HepG2 (cell line): ENCODE data around the gene HELZ.

ENCODE experiments used
- BRCA1 ChIP-seq: sonication (generic); formaldehyde crosslinking; IDR thresholded peaks from 2 replicates; pipeline ENCODE4 v1.4.0; 2020; ENCODE audit warnings: missing genetic modification reagents
- DNMT3B ChIP-seq: conservative IDR thresholded peaks from 2 replicates; pipeline ENCODE4 v1.6.1; 2016; ENCODE audit warnings: missing biosample characterization, control low read depth
- HCFC1 ChIP-seq: fragments of 150-350 bp; IDR thresholded peaks from 2 replicates; pipeline ENCODE4 v1.6.1; 2014; ENCODE audit warnings: low read depth, low read length
- HOXA9 ChIP-seq: sonication (generic); formaldehyde crosslinking; IDR thresholded peaks from 2 replicates; pipeline ENCODE4 v1.8.1; 2022; ENCODE audit warnings: missing genetic modification reagents, mild to moderate bottlenecking, moderate library complexity, borderline replicate concordance
- JUNB ChIP-seq: sonication (generic); formaldehyde crosslinking; IDR thresholded peaks from 2 replicates; pipeline ENCODE4 v1.8.0; 2022; ENCODE audit warnings: missing genetic modification reagents, mild to moderate bottlenecking, borderline replicate concordance
- NFE2 ChIP-seq: sonication (generic); formaldehyde crosslinking; IDR thresholded peaks from 2 replicates; pipeline ENCODE4 v1.4.0; 2020; ENCODE audit warnings: missing genetic modification reagents
- NFIC ChIP-seq: IDR thresholded peaks from 2 replicates; pipeline ENCODE4 v1.6.1; 2012; ENCODE audit warnings: mild to moderate bottlenecking, low read length, inconsistent platforms
- RAD21 ChIP-seq: fragments of 450-650 bp; formaldehyde crosslinking; IDR thresholded peaks from 2 replicates; pipeline ENCODE4 v1.5.0; 2020; ENCODE audit warnings: mild to moderate bottlenecking
- REST ChIP-seq, 2 experiments: IDR thresholded peaks; 2 replicates each; pipeline ENCODE4 v1.6.1; 2011 to 2012; ENCODE audit warnings: low read length in 2 of 2, borderline replicate concordance in 1 of 2, low read depth in 1 of 2, mild to moderate bottlenecking in 1 of 2, moderate library complexity in 1 of 2
- STAG1 ChIP-seq: sonication (generic); formaldehyde crosslinking; IDR thresholded peaks from 2 replicates; pipeline ENCODE4 v1.4.0; 2020; ENCODE audit warnings: missing genetic modification reagents
- STAT6 ChIP-seq: sonication (generic); formaldehyde crosslinking; IDR thresholded peaks from 2 replicates; pipeline ENCODE4 v1.4.0; 2020; ENCODE audit warnings: missing genetic modification reagents, mild to moderate bottlenecking, borderline replicate concordance
- ZNF282 ChIP-seq: fragments of 450-650 bp; IDR thresholded peaks from 2 replicates; pipeline ENCODE4 v1.6.1; 2018; ENCODE audit not compliant: partially characterized antibody
- ZNF530 ChIP-seq: sonication (generic); formaldehyde crosslinking; IDR thresholded peaks from 2 replicates; pipeline ENCODE4 v1.5.0; 2020; ENCODE audit warnings: low read depth, mild to moderate bottlenecking, missing genetic modification reagents
- TF ChIP-seq, protein P1 (sequence below): sonication (generic); formaldehyde crosslinking; IDR thresholded peaks from 2 replicates; pipeline ENCODE4 v1.5.0; 2020; ENCODE audit warnings: mild to moderate bottlenecking, missing genetic modification reagents, moderate library complexity

- TF ChIP-seq, protein P1, sequence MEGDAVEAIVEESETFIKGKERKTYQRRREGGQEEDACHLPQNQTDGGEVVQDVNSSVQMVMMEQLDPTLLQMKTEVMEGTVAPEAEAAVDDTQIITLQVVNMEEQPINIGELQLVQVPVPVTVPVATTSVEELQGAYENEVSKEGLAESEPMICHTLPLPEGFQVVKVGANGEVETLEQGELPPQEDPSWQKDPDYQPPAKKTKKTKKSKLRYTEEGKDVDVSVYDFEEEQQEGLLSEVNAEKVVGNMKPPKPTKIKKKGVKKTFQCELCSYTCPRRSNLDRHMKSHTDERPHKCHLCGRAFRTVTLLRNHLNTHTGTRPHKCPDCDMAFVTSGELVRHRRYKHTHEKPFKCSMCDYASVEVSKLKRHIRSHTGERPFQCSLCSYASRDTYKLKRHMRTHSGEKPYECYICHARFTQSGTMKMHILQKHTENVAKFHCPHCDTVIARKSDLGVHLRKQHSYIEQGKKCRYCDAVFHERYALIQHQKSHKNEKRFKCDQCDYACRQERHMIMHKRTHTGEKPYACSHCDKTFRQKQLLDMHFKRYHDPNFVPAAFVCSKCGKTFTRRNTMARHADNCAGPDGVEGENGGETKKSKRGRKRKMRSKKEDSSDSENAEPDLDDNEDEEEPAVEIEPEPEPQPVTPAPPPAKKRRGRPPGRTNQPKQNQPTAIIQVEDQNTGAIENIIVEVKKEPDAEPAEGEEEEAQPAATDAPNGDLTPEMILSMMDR (CRISPR knock-in tag) = no peak
- TF ChIP-seq ZNF282 (no peak), JUNB (CRISPR knock-in tag) (no peak), STAT6 (CRISPR knock-in tag) (no peak), BRCA1 (CRISPR knock-in tag) (no peak), NFIC (no peak), REST (IDR thresholded peaks at IDR 0.05; ENCODE audit: borderline replicate concordance in 1 of 2, low read depth in 1 of 2, low read length in 2 of 2) (no peak), STAG1 (CRISPR knock-in tag) (no peak), ZNF530 (CRISPR knock-in tag) (no peak), HOXA9 (CRISPR knock-in tag) (no peak), NFE2 (no peak), RAD21 (CRISPR knock-in tag) (no peak), DNMT3B (CRISPR knock-in tag) (no peak), HCFC1 (no peak)
These were observed 192.1 kb downstream of the HELZ start for GRCh38 chr17:67052720-67053437.
